ENCODE results near the gene APBB1. TPM values are rescaled to one million over a fixed set of nuclear protein-coding genes. Genes with fewer than 3 reads are reported as not detected.

Gene APBB1
- total RNA-seq, 4 donors from 2014 or later, result 15.8 to 26.2 (median 17.2) TPM

DNA sequence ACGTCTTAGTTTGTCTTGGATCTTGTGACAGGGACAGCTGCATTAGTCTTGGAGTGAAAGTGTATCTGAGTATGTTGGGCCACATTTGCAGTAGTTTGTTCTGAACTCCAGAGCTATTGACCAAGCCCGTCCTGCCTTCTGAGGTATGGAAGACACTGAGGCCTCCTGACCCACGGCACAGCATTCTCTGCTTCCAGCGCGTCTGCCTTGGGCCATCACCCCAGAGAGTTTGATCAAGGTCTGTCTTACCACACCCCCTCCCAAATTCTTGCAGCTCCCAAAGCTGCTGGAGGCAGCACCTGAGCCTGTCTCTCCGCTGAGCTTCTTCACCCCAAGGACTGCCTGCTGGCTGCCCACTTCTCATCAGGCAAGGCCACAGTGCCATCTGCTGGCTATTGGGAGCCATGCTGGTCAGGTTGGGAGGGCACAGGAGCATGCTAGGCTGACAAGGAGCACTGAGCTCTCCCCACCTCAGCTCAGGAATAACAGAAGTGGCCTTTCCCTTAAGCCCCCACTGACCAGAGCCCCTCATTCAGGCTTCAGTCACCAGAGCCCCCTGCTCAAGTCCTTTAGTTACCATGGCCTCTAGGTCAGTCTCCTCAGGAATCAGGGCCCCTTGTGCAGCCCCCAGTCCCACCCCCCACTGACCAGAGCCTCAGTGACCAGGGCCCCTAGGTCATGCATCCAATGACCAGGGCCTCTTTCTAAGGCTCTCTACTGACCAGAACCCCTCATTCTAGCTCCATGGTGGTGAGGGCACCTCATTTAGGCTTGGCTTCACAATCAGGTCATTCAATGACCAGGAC is 55.8 kb downstream of the APBB1 start:
- H3K9me3 ChIP-seq, result no peaks in the 10 kb centered on the region
- no peak for TF ChIP-seq EP300 (IDR thresholded peaks at IDR 0.05)
- TF ChIP-seq, protein P1, sequence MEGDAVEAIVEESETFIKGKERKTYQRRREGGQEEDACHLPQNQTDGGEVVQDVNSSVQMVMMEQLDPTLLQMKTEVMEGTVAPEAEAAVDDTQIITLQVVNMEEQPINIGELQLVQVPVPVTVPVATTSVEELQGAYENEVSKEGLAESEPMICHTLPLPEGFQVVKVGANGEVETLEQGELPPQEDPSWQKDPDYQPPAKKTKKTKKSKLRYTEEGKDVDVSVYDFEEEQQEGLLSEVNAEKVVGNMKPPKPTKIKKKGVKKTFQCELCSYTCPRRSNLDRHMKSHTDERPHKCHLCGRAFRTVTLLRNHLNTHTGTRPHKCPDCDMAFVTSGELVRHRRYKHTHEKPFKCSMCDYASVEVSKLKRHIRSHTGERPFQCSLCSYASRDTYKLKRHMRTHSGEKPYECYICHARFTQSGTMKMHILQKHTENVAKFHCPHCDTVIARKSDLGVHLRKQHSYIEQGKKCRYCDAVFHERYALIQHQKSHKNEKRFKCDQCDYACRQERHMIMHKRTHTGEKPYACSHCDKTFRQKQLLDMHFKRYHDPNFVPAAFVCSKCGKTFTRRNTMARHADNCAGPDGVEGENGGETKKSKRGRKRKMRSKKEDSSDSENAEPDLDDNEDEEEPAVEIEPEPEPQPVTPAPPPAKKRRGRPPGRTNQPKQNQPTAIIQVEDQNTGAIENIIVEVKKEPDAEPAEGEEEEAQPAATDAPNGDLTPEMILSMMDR (IDR thresholded peaks at IDR 0.05), result peak; percentile 57 to 88
- no peaks in the 10 kb centered on the region for H3K36me3 ChIP-seq
- H3K4me3 ChIP-seq, result no peak overlapping the region
- H3K27ac ChIP-seq, result no peak overlapping the region
- peak in 1 of 2 donors; percentile 82 for DNase-seq (ENCODE audit: low spot score in 2 of 2)
- no peaks in the 10 kb centered on the region for H3K27me3 ChIP-seq
- WGBS, result 36% methylated on average over 3 of the region's 6 CpGs
- H3K4me1 ChIP-seq, result no peaks in the 10 kb centered on the region

DNA sequence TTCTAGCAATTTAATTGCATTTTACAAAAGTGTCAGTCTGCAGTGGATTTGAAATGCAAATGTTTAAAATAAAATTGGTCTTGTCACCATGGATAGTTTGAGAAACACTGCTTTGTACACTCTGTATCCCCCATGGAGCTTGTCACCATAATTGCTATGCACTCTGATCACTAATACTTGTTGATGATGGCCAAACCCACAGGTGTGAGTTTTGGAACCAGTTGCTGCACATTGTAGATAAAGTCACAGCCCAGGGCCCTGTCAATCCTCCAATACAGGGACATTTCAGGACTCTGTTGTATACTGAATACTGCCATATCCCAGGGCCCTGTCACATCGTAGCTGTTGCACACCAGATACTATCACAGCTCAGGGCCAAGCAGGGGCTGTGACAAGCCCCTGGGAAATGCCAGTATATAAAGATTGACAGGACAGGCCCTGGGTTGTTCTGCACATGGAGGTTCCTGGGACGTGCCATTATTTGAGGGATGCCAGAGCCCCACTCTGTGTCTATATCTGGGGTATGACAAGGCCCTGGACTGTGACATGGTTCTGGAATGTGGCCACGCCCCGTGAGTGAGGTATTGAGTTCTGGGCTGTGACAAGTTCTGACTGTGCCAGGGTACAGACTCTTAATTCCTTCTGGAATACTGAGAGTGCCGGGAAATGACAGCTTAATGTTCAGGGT is 56.6 kb downstream of the APBB1 start:
- Histone ChIP-seq H3K9me3 (no peaks in the 10 kb centered on the region), H3K27me3 (no peaks in the 10 kb centered on the region), H3K27ac (no peak overlapping the region), H3K36me3 (no peaks in the 10 kb centered on the region), H3K4me3 (no peak overlapping the region), H3K4me1 (peaks cover 4% of the 10 kb centered on the region)
- no peak for DNase-seq (ENCODE audit: low spot score in 2 of 2)
- WGBS, result no CpG with 5 or more reads among the region's 5 CpGs
- TF ChIP-seq POLR2A (IDR thresholded peaks at IDR 0.05) (no peak), POLR2AphosphoS5 (IDR thresholded peaks at IDR 0.05) (peak in 1 of 3 donors; percentile 18)

DNA sequence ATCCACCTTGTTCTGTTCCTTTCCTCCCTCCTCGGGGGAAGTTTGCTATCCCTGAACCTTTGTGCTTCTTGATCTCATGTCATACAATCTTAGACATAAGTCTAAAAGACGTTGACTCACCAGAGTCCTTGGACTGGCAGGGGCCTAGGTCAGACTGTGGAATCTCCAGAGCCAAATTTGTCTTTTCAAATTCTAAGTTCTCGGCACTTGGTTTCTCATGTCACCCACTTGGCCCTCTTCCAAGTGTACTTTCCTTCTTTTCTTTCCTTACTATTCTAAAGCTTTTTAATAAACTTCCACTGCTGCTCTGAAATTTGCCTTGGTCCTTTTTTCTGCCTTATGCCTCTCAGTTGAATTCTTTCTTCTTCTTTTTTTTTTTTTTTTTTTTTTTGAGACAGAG is 58.7 kb downstream of the APBB1 start:
- TF ChIP-seq POLR2A (IDR thresholded peaks at IDR 0.05), result no peak
- TF ChIP-seq EP300 (IDR thresholded peaks at IDR 0.05), result no peak
- TF ChIP-seq, protein P1 (IDR thresholded peaks at IDR 0.05), result no peak
- no peak for TF ChIP-seq POLR2AphosphoS5 (IDR thresholded peaks at IDR 0.05)
- no peaks in the 10 kb centered on the region for H3K9me3 ChIP-seq
- no peaks in the 10 kb centered on the region for H3K27me3 ChIP-seq
- WGBS, result 86% methylated on average over 3 of the region's 3 CpGs
- no peak overlapping the region for H3K27ac ChIP-seq
- H3K36me3 ChIP-seq, result no peaks in the 10 kb centered on the region
- H3K4me1 ChIP-seq, result peaks cover 11% of the 10 kb centered on the region
- H3K4me3 ChIP-seq, result no peak overlapping the region
- no peak for DNase-seq (ENCODE audit: low spot score in 2 of 2)

DNA sequence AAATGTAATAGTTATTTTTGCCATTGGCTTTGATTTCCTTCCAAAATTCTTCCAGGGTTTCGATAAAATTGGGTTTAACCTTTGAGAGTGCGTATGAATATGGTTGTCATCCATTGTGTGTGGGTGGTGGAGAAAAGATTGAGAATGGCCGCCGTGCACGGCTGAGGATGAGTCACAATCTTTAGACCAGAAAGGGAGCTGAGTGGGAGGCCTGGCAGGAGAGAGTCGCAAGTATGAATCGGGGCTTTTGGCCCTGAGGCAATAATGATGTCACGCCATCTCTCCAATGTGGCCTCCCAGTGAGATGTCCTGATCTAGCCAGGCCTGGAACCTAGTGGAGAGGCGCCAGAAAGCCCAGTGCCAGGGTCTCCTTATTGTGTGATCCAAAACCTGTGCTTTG is 61.7 kb downstream of the APBB1 start:
- TF ChIP-seq POLR2AphosphoS5 (IDR thresholded peaks at IDR 0.05), result no peak
- no peak for TF ChIP-seq POLR2A (IDR thresholded peaks at IDR 0.05)
- TF ChIP-seq, protein P1 (IDR thresholded peaks at IDR 0.05), result no peak
- no peak for TF ChIP-seq EP300 (IDR thresholded peaks at IDR 0.05)
- H3K4me3 ChIP-seq, result no peak overlapping the region
- H3K9me3 ChIP-seq, result no peaks in the 10 kb centered on the region
- no peaks in the 10 kb centered on the region for H3K27me3 ChIP-seq
- 30% methylated on average over 9 of the region's 9 CpGs for WGBS
- H3K27ac ChIP-seq, result peak overlapping the region; percentile 57
- no peaks in the 10 kb centered on the region for H3K36me3 ChIP-seq
- peak in 1 of 2 donors; percentile 71 for DNase-seq (ENCODE audit: low spot score in 2 of 2)
- peaks cover 11% of the 10 kb centered on the region for H3K4me1 ChIP-seq

DNA sequence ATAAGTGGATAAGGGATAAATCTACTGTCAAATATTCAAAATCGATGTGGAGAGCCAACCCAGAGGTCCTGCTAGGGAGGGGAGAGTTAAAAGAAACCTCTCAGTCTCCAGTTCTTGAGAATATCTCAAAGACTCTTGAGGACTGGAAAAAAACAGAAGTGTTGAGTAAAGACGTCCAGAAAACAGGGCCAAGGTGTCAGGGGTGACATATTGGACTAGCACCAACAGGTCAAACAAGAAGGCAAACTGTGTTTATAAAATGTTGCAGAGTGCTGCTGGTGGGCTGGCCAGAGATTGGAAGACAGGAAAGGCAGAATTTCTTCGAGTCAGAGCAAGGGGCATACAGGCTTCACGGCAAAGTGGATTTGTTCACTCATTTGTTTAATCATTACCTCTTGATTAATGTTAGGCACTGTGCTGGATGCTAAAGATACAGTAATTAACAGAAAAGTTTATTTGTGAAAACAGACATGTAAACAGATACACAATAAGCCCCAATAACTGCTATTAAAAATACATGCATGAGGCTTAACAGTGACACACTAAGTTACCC is 62.3 kb downstream of the APBB1 start:
- TF ChIP-seq POLR2A (IDR thresholded peaks at IDR 0.05) (no peak), POLR2AphosphoS5 (IDR thresholded peaks at IDR 0.05) (no peak), EP300 (IDR thresholded peaks at IDR 0.05) (no peak)
- TF ChIP-seq, protein P1 (IDR thresholded peaks at IDR 0.05), result no peak
- 60% methylated on average over 4 of the region's 4 CpGs for WGBS
- DNase-seq (ENCODE audit: low spot score in 2 of 2), result no peak
- H3K27ac ChIP-seq, result peak overlapping the region; percentile 34
- H3K4me3 ChIP-seq, result no peak overlapping the region
- H3K4me1 ChIP-seq, result peaks cover 11% of the 10 kb centered on the region
- H3K27me3 ChIP-seq, result no peaks in the 10 kb centered on the region
- no peaks in the 10 kb centered on the region for H3K9me3 ChIP-seq
- H3K36me3 ChIP-seq, result no peaks in the 10 kb centered on the region

All from suprapubic skin (tissue), 4 donors.